ENCODE data around the gene TLN1. TPM values are rescaled to one million over a fixed set of nuclear protein-coding genes. Genes with fewer than 3 reads are reported as not detected.

The TLN1 gene
- total RNA-seq, 2 experiments from 2014 or later: 149 to 151 TPM

DNA sequence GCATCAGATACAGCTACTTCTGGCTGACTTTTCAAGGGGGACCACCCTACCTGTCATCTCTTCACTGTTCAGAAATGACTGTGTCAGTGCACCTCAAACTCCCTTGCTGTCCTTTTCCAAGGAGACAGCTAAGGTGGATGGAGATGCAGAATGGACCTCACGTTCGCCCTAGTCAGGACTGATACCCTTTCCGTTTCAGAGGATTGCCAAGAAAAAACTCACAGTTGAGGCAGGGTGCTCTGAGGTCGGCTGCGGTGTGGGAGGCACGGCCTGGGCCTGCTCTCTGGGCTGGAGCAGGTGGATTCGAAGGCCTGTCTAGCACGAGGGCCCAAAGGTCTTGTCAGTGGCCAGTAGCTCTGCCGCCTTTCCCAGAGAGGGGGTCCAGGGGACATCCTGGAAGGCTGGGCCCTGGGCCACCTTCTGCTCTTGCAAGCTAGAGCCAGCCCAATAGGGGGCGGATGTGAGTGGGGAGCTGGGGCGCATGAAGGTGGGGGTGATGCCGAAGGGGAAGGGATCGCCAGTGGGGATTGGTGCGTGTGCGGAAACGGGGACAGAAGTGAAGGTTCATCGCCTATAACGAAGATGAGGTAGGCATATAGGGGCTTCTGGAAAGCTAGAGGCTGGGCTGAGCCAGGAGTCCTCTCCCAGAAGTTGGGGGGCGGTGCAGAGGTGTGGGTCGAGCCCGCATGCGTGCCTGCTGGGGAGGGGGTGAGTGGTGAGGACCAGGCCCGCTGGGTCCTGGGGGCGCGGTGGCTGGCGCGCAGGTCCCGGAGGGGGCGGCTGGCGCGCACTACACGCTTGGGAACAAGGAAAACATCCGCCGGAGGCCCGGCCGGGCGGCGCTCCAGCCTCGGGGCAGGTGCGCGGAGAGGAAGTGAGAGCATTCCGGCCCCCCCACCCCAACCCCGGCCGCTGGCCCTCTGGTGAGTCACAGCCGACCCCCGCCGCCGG lies 24.6 kb upstream of the TLN1 start:
- CTCF ChIA-PET: interaction anchor here (0.7 to 1.9 kb wide), 17 partner anchors 8 to 153 kb away, joined by 3 to 16 read pairs (median 5); partner anchors contain the start of genes CCDC107, CREB3, GBA2 and RGP1
- H3K27me3 ChIP-seq (ENCODE audit: control insufficient read depth in 1 of 2, insufficient read depth in 2 of 2, low read length in 2 of 2): no peaks in the 10 kb centered on the region
- H3K4me3 ChIP-seq (ENCODE audit: low read length): peak overlapping the region; percentile 91
- Mint-ChIP-seq H3K27ac (peak overlapping the region; percentile 81), H3K4me3 (peak overlapping the region; percentile 95), H3K27me3 (no peaks in the 10 kb centered on the region), H3K4me1 (ENCODE audit: low read depth) (peaks cover 54% of the 10 kb centered on the region), H3K9me3 (no peaks in the 10 kb centered on the region), H3K36me3 (ENCODE audit: low read depth) (peaks cover 33% of the 10 kb centered on the region)
- peaks cover 20% of the 10 kb centered on the region for H3K4me1 ChIP-seq (ENCODE audit: insufficient read depth, low read length)
- POLR2A ChIA-PET: interaction anchor here (0.5 to 2.6 kb wide), 13 partner anchors 9 to 285 kb away, joined by 3 to 19 read pairs (median 4); partner anchors contain the start of genes CCDC107, CREB3, HINT2 and RMRP
- ATAC-seq (ENCODE audit: poor library complexity): peak; percentile 97
- DNase-seq: peak; percentile 68 to 87 (median 74)
- H3K9me3 ChIP-seq (ENCODE audit: control insufficient read depth in 1 of 2, insufficient read depth in 1 of 2, low read length in 2 of 2): no peaks in the 10 kb centered on the region
- peaks cover 31% of the 10 kb centered on the region for H3K36me3 ChIP-seq (ENCODE audit: insufficient read depth, low read length)
- TF ChIP-seq, protein P1, sequence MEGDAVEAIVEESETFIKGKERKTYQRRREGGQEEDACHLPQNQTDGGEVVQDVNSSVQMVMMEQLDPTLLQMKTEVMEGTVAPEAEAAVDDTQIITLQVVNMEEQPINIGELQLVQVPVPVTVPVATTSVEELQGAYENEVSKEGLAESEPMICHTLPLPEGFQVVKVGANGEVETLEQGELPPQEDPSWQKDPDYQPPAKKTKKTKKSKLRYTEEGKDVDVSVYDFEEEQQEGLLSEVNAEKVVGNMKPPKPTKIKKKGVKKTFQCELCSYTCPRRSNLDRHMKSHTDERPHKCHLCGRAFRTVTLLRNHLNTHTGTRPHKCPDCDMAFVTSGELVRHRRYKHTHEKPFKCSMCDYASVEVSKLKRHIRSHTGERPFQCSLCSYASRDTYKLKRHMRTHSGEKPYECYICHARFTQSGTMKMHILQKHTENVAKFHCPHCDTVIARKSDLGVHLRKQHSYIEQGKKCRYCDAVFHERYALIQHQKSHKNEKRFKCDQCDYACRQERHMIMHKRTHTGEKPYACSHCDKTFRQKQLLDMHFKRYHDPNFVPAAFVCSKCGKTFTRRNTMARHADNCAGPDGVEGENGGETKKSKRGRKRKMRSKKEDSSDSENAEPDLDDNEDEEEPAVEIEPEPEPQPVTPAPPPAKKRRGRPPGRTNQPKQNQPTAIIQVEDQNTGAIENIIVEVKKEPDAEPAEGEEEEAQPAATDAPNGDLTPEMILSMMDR (IDR thresholded peaks at IDR 0.05): peak; percentile 77
- H3K27ac ChIP-seq (ENCODE audit: low read depth in 1 of 2, low read length in 2 of 2): peak overlapping the region; percentile 72 to 80
- intact Hi-C loops (cut with DNase I, micrococcal nuclease): loop anchor here in 1 of 2 experiments (2.0 kb wide), 1 partner anchor 24 kb away; the partner anchor contains the start of genes CREB3 and TLN1

DNA sequence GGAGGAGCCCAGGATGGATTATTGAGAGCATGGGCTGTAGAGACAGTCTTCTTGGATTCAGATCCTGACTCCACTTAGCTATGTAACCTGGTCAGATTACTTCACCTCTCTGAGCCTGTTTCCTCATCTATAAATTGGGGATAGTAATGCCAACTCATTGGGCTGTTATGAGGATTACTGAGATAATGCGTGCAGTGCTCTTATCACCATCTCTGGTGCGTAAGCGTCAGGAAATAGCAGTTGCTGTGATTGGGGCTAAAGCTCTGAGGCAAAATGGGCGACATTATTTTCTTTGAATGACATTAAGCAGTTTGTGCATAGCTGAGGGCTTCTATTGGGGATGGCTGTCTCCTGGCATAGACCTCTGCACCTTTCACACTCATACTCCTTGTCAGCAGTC lies 23.1 kb upstream of the TLN1 start:
- peaks cover 43% of the 10 kb centered on the region for H3K36me3 ChIP-seq (ENCODE audit: insufficient read depth, low read length)
- intact Hi-C loops (cut with DNase I, micrococcal nuclease): no loop called here
- Mint-ChIP-seq H3K36me3 (ENCODE audit: low read depth) (peaks cover 47% of the 10 kb centered on the region), H3K27ac (peak overlapping the region; percentile 81), H3K4me1 (ENCODE audit: low read depth) (peaks cover 49% of the 10 kb centered on the region), H3K9me3 (no peaks in the 10 kb centered on the region), H3K27me3 (no peaks in the 10 kb centered on the region), H3K4me3 (peak overlapping the region; percentile 68)
- DNase-seq (no peak), ATAC-seq (ENCODE audit: poor library complexity) (no peak)
- H3K4me3 ChIP-seq (ENCODE audit: low read length): no peak overlapping the region
- H3K4me1 ChIP-seq (ENCODE audit: insufficient read depth, low read length): peaks cover 30% of the 10 kb centered on the region
- no peaks in the 10 kb centered on the region for H3K27me3 ChIP-seq (ENCODE audit: control insufficient read depth in 1 of 2, insufficient read depth in 2 of 2, low read length in 2 of 2)
- H3K9me3 ChIP-seq (ENCODE audit: control insufficient read depth in 1 of 2, insufficient read depth in 1 of 2, low read length in 2 of 2): no peaks in the 10 kb centered on the region
- no peak overlapping the region for H3K27ac ChIP-seq (ENCODE audit: low read depth in 1 of 2, low read length in 2 of 2)
- ChIA-PET POLR2A (no interaction called here), CTCF (interaction anchor here (1.9 kb wide), 1 partner anchor 58 kb away, joined by 7 read pairs; no protein-coding TSS in a partner anchor)
- TF ChIP-seq, protein P1 (IDR thresholded peaks at IDR 0.05): no peak

DNA sequence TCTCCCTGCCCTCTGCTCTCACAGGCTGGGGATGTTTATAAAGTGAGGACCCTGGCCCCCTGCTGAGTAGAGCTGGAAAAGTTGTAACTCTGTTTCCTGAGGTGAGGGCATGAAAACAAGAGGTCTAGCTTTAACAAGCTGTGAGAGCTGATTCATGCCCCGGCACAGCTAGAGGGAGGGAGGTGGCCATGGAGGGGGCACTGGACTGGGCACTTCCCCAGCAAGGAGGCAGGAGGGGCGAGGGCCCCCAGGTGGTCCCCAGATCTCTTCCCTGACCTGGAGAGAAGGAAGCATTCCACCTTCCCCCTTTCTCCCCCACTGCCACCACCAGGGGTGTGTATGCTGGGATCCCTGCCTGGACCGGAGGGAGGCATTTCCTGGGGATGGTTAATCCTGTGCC lies 22.3 kb upstream of the TLN1 start, which contains the start of gene MSMP:
Gene MSMP, minus strand, starts transcription at position 13 of the 400 bp plus-strand sequence. CDS start 147 bp downstream, outside the sequence.
- intact Hi-C loops (cut with DNase I, micrococcal nuclease): no loop called here
- ChIA-PET CTCF (no interaction called here), POLR2A (no interaction called here)
- ATAC-seq (ENCODE audit: poor library complexity): no peak
- H3K4me3 ChIP-seq (ENCODE audit: low read length): no peak within 1 kb of the TSS
- no peak for DNase-seq
- Mint-ChIP-seq H3K27me3 (no peaks in the 10 kb centered on the region), H3K9me3 (no peaks in the 10 kb centered on the region), H3K4me3 (peak within 1 kb of the TSS; percentile 68), H3K4me1 (ENCODE audit: low read depth) (peaks cover 50% of the 10 kb centered on the region), H3K27ac (peak within 1 kb of the TSS; percentile 81), H3K36me3 (ENCODE audit: low read depth) (peaks cover 55% of the 10 kb centered on the region)
- no peak within 1 kb of the TSS for H3K27ac ChIP-seq (ENCODE audit: low read depth in 1 of 2, low read length in 2 of 2)
- H3K36me3 ChIP-seq (ENCODE audit: insufficient read depth, low read length): peaks cover 43% of the 10 kb centered on the region
- TF ChIP-seq, protein P1 (IDR thresholded peaks at IDR 0.05): no peak
- no peaks in the 10 kb centered on the region for H3K9me3 ChIP-seq (ENCODE audit: control insufficient read depth in 1 of 2, insufficient read depth in 1 of 2, low read length in 2 of 2)
- H3K27me3 ChIP-seq (ENCODE audit: control insufficient read depth in 1 of 2, insufficient read depth in 2 of 2, low read length in 2 of 2): no peaks in the 10 kb centered on the region
- peaks cover 38% of the 10 kb centered on the region for H3K4me1 ChIP-seq (ENCODE audit: insufficient read depth, low read length)
